SH-SY5Y (cell line): Measurements from ENCODE around the gene BTBD9.

Experiments used
- GATA2 ChIP-seq: IDR thresholded peaks from 2 replicates; pipeline ENCODE4 v1.6.1; 2011; ENCODE audit warnings: mild to moderate bottlenecking, low read depth, low read length
- GATA3 ChIP-seq: IDR thresholded peaks from 2 replicates; pipeline ENCODE4 v1.6.1; 2011; ENCODE audit warnings: low read depth, mild to moderate bottlenecking, low read length, moderate library complexity

DNA sequence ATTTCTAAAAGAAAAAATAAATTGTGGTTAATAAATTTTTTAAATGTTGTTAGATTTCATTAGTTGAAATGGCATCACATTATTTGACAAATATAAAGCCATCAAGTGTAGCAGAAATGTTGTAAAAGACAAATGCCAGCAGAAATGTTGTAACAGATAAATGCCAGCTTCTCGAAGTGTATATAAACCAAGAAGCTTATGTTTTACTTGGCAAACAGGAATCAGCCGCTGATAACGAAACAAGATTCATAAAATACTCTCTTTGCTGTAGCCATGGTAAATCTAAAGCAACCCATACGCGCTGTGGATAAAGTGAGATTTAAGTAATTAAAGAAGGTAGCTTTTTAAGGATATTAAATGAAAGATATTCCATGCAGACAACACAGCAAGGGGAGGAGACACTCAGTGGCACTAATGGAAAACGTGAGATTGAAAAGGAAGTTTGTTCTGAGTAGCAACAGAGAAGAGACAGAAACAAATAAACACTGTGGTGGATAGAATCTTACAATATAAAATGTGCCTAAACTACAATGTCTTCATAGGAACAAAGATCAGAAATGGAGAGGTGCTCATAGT lies 29.6 kb downstream of the BTBD9 start:
- no peak for TF ChIP-seq GATA3
- TF ChIP-seq GATA2 = no peak
